ENCODE measurements around the gene EIF4A3.

GRCh38 chr17:80137131-80137530 is 9.8 kb downstream of the EIF4A3 start:
- no peak for TF ChIP-seq ZNF425 (CRISPR knock-in tag; conservative IDR thresholded peaks at IDR 0.05)
- TF ChIP-seq CTCF (IDR thresholded peaks at IDR 0.05) = no peak
- no peak for TF ChIP-seq NFYB (CRISPR knock-in tag; conservative IDR thresholded peaks at IDR 0.05; ENCODE audit: low read depth)
- no peak for TF ChIP-seq PRDM15 (CRISPR knock-in tag; IDR thresholded peaks at IDR 0.05)
- TF ChIP-seq FOXJ3 (CRISPR knock-in tag; IDR thresholded peaks at IDR 0.05; ENCODE audit: borderline replicate concordance) = no peak
- no peak for TF ChIP-seq ZNF219 (CRISPR knock-in tag; IDR thresholded peaks at IDR 0.05; ENCODE audit: borderline replicate concordance)
- no peak for TF ChIP-seq IRF1 (CRISPR knock-in tag; IDR thresholded peaks at IDR 0.05)
- TF ChIP-seq SP1 (CRISPR knock-in tag; conservative IDR thresholded peaks at IDR 0.05) = no peak
- no peak for TF ChIP-seq RELA (CRISPR knock-in tag; IDR thresholded peaks at IDR 0.05; ENCODE audit: borderline replicate concordance)
- no peak for TF ChIP-seq ZNF232 (CRISPR knock-in tag; IDR thresholded peaks at IDR 0.05)
- no peak for TF ChIP-seq MAX (CRISPR knock-in tag; IDR thresholded peaks at IDR 0.05)
- no peak for TF ChIP-seq USF2 (CRISPR knock-in tag; IDR thresholded peaks at IDR 0.05)
